ENCODE data around the gene SLC5A10. TPM values are rescaled to one million over a fixed set of nuclear protein-coding genes. Genes with fewer than 3 reads are reported as not detected.

Gene SLC5A10
- total RNA-seq, 1 donor from 2014 or later, result not detected

GRCh38 chr17:18965530-18966236 is 13.7 kb downstream of the SLC5A10 start:
- DNase-seq, result no peak

- no peak for DNase-seq
Measured at GRCh38 chr17:18966831-18967624, 15.1 kb downstream of the SLC5A10 start.

DNA sequence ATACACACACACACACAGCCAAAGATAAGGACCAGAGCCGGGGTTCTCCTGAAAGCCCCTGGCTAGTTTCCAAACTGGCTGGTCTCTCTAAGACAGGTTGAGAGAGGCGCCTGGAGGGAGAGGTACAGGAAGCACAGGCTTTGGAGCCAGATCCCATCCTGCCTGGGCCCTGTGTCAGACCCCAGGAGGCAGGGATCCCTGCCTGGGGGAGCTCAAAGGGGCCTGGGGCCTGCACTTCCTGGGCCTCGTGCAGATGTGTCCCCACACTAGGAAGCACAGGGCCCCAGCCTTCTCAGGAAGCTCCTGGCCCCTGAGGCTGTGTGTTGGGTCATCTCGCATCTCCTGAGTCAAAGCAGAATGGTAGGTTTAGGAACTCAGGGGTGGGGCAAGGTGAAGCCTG is 16.0 kb downstream of the SLC5A10 start:
- DNase-seq, result no peak

GRCh38 chr17:18968345-18968744 is 16.4 kb downstream of the SLC5A10 start:
- no peak for DNase-seq

GRCh38 chr17:18968945-18969887 is 17.3 kb downstream of the SLC5A10 start:
- DNase-seq, result no peak

- DNase-seq, result no peak
Measured at GRCh38 chr17:18970582-18971480, 18.9 kb downstream of the SLC5A10 start.

DNA sequence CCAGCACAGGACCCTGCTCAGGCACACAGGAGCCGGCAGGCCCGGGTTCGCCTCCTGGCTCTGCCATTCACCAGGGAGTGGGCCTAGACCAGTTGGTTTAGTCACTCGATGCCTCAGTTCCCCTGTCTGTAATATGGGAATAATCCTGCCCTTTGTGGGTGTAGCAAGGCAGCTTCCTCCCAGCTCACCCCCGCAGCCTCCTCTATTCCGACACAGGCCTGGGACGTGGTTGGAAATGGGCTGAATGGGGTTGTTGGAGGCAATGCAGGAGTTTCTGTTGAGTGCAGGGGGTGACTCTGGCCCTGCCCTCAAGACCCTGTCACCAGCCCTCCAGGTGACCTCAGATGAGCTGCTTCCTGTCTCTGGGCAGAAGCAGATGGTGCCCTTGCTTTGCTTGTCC is 19.8 kb downstream of the SLC5A10 start:
- DNase-seq, result no peak

DNA sequence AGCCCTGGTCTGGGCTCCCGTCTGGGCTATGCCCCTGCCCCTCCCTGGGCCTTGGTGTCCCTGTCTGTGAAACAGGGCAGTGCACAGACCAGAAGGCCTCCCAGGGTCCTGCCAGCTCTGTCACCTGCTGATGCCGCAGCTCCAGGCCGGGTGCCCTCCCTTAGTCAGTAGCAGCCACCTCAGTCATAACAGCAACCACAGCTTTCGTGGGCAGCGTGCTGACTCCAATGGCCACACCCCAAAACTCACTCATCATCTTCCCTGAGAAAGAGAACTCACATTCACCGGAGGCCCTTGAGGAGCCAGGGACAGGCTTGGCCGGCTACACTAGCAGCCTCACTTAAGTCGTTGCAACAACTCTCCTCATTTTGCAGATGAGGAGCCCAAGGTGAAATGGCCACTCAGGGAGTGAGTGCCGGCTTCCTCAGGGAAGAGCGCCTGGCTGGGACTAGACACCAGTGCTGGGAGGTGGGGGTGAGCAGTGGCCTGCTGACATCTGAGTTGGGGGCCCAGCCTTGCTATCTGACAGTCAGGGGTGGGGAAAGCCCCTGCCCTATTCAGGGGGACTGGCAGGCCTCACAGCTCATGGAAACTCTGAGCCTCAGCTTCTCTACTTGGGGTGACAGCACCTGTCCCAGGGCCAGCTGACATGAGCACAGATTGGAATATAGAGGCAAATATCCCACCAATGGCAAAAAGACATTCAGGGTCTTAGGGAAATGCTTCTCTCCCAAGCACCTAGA is 22.6 kb downstream of the SLC5A10 start:
- no peak for DNase-seq

DNA sequence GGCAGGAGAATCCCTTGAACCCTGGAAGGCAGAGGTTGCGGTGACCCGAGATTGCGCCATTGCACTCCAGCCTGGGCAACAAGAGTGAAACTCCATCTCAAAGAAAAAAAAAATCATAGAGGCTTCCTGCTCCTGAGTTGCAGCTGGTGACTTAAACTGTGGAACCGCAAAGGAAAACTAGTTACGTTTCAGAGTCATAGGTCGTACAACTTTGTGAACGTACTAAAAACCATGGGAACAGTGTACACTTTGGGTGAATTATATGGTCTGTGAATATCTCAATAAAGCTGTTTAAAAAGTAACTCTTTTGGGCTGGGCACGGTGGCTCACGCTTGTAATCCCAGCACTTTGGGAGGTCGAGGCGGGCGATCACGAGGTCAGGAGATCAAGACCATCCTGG is 23.6 kb downstream of the SLC5A10 start:
- DNase-seq, result no peak

DNA sequence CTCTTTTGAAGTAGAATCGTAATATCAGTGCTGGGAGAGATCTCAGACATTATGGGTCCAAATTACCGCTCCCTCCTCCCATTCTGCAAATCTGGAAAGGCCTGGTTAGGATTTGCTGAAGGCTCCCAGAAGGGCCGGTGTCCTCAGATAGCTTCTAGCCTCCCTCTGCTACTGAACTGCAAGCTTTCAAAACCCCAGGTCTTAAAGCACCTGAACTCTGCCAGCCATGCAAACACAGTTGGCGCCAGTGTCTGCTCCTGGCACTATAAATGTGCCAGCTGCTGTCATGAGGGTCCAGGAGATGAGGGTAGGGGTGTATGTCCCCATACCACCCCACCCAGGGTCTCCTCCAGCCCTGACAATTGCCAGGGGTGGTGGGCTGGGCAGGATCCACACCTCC is 24.2 kb downstream of the SLC5A10 start:
- no peak for DNase-seq

- DNase-seq, result no peak
Measured at GRCh38 chr17:18977021-18977420, 25.1 kb downstream of the SLC5A10 start.

DNA sequence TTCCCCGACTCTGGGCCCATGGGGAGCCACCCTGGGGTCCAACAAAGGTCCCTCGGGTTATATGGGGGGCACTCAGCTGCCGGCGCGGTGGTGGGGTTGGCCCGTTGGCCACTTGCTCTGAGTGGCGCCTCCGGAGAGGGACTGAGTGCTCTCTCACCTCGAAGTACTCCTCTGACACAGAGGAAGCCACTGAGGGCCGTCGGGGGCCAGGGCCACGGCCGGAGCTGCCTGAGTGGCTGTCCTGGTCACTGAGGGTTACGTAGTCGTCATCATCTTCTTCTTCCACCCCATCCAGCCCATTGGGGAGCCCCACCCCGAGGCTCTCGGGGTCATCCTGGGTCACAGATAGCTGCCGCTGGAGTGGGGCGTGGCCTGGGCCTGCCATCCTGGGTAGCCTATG is 25.7 kb downstream of the SLC5A10 start:
- DNase-seq, result no peak

DNA sequence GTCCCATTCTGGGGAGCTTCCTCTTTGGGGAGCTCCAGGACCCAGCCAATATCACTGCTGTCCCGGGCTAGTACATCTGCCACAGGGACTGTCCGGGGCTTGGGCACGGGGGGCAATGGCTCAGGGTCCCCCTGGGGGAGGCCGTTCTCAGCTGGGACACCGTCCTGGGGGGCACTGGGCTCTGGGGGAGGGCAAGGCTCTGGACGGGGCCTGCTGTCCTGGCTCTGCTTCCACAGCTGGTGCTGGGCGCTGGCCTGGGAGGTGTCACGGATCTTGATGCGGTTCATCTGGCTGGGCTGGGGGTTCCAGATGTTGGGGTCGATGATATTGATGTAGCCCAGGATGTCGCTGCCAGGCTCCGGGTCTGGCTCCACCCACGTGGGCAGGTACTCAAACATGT is 26.1 kb downstream of the SLC5A10 start:
- no peak for DNase-seq

- no peak for DNase-seq
Measured at GRCh38 chr17:18978655-18979054, 26.7 kb downstream of the SLC5A10 start.

DNA sequence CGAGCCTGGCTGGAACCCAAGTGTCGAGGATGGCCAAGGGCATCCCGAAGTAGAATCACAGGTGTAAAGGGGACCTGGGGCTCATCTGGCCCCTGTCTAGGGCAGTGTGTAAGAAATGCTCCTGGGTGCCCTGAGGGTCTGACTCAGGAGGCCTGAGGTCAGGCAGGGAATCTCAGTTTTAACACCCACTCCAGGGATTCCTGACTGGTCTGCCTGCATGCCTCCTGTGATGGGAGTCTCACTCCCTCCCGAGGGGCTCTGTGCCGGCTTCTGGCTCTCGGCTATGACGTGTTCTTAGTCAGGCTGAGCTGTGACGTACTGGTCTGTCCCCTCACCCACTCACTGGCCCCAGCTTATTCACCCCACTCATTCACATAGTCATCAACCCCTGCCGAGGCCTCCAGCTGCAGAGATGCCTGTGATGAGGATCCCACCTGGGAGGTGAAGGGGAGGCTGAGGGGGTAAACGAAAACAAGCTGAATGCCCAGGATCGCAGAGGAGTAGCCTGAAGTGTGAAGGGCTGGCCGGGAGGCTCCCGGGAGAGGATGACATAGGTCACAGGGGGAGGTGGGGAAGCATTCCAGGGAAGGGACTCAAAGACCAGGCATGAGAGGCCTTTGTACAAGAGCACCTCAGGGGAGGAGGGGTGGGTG is 28.8 kb downstream of the SLC5A10 start:
- no peak for DNase-seq

DNA sequence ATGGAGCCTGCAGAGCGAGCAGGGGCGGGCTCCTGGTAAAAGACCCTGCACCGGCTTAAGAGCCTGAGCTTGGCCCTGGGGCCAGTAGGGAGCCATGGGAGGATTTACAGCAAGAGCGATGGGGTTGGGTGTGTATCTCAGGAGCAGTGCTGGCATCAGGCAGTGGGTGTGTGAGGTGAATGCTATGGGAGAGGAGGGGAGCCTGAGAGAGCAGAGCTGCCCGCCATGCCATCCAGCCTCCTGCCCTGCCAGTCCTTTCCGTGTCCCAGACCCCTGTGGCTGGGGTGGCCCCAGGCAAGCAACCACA is 29.3 kb downstream of the SLC5A10 start:
- DNase-seq, result no peak

GRCh38 chr17:18981642-18982424 is 29.9 kb downstream of the SLC5A10 start:
- no peak for DNase-seq

DNA sequence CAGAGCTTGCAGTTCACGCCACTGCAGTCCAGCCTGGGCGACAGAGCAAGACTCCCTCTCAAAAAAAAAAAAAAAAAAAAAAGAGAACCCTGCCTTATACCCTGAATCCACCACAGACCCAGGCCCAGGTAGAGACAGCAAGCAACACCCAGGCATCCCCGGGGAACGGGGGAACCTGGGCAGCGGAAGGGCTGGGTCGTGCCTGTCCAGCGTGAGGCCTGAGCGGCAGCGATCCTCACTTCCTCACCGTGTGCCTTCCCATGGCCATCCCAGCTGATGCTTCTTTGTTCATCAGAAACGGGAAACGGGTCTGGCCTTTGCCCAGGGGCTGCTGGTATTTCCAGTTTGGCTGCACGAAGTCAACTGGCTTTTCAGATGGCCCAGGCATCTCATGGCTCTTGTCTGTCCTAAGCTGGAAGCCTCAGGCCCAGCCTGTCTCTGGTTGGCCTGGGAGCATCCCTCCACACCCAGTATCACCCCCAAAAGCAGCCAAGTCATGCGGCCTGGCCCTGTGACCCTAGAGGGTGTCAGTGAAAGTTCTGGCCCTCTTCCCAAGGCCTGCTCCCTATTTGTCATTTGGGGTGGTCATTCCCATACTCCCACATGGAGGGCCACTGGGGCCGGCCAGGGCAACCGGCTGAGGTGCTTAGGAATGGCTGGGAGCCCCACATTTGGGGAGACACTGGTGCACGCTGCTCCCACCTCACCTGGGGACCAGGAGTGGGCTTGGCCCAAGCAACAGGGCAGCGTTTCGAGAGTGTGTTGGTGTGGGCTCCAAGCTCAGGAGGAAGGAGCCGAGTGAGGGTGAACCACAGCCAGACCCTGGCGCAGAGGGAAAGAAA is 32.5 kb downstream of the SLC5A10 start:
- DNase-seq, result no peak

- no peak for DNase-seq
Measured at GRCh38 chr17:18985475-18985874, 33.5 kb downstream of the SLC5A10 start.
